T-helper 2 cell treated with Interferon-gamma antibody and Interleukin-4, amounts not matched to agents 5 μg/mL and 100 μg/mL, for 36 hours (primary cell): ENCODE data around the gene UNC5B.

ENCODE experiments used
- DNase-seq: peaks from one replicate; pipeline ENCODE4 v3.0.0; 2021; ENCODE audit warnings: low spot score
- H3K27ac Mint-ChIP-seq: one replicate; pipeline ENCODE4 v1.8.0; 2021; ENCODE audit warnings: mild to moderate bottlenecking, mixed read lengths
- H3K27me3 Mint-ChIP-seq: one replicate; pipeline ENCODE4 v1.8.0; 2021; ENCODE audit warnings: low read depth, mixed read lengths
- H3K36me3 Mint-ChIP-seq: one replicate; pipeline ENCODE4 v1.8.0; 2021; ENCODE audit warnings: low read depth, mixed read lengths
- H3K4me1 Mint-ChIP-seq: one replicate; pipeline ENCODE4 v1.8.0; 2021; ENCODE audit warnings: low read depth, mixed read lengths
- H3K4me3 Mint-ChIP-seq: one replicate; pipeline ENCODE4 v1.8.0; 2022; ENCODE audit warnings: mild to moderate bottlenecking, moderate library complexity, mixed read lengths
- H3K9me3 Mint-ChIP-seq: one replicate; pipeline ENCODE4 v1.8.0; 2021; ENCODE audit warnings: mixed read lengths

Gene UNC5B

DNA sequence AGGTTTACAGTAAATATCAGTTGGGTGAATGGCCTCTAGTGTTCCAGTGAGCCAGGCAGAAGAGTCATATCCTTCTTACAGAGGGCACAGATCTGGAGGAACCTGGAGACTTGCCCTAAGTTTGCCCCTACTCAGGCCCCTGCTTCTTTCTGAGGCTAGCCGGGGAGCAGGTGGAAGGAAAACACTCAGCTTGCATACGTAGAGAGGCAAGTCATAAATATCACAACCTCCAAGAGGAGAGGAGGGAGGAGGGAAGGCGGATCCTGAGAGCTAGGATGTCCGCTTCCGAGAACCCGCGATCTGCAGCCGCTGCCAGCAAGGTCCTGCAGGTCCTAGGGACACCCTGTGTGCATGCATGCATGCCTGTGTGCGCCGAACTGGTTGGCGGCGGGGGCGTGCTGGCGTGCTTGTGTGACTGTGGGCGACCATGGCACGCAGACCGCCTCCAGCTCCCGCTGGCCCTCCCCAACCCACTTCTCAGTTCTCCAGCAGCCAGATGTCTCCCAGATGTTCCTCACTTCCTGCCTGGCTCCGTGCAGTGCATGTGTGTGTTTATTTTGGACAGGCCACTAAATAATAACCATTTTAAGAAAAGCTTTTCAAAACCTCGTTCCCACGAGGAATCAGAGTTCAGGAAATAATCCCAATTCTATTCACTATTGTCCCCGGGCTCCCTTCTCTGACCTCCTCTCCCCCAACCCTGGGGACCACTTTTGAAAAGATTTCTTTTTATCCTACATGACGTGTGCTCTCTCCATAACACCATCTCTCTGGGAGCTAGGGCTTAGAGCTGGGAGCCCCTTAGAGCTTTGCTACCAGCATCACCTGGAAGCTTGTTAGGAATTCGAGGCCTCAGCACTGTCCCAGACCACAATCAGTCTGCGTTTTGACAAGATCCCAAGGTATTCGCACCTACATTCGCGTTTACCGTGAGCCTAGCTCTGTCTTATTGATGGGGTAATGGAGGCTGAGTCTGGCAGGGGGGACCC lies 32.4 kb downstream of the UNC5B start:
- Mint-ChIP-seq H3K27me3 (peaks cover 5% of the 10 kb centered on the region), H3K27ac (no peak overlapping the region), H3K4me3 (no peak overlapping the region), H3K36me3 (no peaks in the 10 kb centered on the region), H3K4me1 (no peaks in the 10 kb centered on the region), H3K9me3 (no peaks in the 10 kb centered on the region)
- DNase-seq: no peak

DNA sequence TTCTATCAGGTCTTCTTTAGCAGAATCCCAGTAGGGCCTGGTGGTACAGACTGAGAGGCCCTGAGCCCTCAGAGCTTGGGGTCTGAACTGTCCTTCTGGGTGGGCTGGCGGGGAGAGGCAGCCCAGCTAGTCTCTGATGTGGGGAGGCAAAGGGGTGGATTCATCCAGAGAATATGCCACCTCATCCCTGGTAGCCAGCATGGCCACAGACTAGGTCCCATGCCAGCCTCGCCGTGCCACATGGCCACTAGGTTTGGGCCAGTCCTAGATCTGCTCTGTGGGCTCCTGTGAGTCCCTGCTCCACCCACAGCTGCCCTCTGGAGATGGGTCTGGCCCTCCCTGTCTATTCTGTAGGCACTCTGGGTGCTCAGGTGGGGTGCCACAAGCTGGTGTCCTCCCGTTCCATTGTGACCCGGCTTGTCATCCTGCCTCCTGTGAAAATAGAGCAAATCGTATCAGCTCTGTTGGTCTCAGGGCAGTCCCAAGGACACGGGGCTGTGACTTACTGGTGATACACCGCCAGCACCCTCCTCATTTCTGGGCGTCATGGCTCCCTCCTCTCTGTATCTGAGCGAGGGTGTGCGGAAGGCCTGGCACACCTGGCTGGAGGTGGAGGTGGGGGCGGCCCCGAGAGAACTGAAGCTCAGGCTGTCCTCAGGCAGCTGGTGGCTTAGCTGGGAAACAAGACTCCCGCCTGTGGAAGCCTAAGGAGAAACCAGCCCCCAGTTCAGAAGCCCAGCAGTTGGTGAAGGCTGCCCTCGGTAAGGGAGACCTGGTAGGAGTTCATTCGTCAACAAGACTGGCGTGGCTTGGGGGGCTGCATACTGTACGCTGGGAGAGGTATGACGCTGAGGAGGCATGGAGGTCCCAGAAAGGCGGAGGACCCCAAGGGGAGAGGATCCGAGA lies 33.3 kb downstream of the UNC5B start:
- peaks cover 5% of the 10 kb centered on the region for H3K27me3 Mint-ChIP-seq

DNA sequence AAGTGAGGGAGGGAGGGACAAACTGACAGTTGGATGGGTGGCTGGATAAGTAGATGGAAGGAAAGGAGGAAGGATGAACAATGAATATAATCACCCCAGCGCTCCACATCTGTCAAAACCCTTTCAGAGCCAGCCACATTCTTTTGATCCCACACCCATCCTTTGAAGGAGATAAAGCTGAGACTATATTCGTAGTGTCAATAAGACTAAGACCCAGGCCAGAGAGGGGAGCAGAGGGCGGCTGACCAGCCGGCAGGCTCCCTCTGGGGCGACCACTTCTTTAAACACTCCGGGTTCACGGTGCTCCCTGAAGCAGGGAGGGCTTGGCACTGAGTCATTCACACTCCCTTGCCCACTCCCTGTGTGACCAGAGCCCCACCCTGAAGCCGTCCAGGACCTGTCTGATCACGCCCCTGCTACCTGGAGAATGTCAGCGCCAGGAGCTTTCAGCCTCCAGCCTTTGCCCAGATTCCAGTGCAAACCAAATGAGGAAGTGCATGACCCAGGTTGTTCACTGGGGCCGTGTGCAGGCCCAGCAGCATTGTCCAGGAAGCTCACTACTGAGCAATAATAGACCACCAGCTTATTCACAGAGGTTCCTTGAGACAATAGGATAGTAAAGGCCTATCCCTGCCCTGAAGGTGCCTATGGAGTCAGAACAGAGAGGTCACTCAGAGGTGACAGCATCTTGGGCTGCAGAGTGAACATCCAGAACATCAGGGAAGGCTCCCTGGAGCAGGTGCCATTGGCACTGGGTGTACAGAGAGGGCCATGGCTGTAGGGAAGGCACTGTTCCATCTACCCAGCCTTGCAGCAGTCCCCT lies 34.4 kb downstream of the UNC5B start:
- no peak for DNase-seq
- no peak overlapping the region for H3K27ac Mint-ChIP-seq
- H3K9me3 Mint-ChIP-seq: no peaks in the 10 kb centered on the region
- H3K27me3 Mint-ChIP-seq: peaks cover 5% of the 10 kb centered on the region
- H3K36me3 Mint-ChIP-seq: no peaks in the 10 kb centered on the region
- no peak overlapping the region for H3K4me3 Mint-ChIP-seq
- H3K4me1 Mint-ChIP-seq: no peaks in the 10 kb centered on the region

More for the DNA sequence above, 33.3 kb downstream of the UNC5B start:
- no peak overlapping the region for H3K4me3 Mint-ChIP-seq
- no peak for DNase-seq
- no peaks in the 10 kb centered on the region for H3K9me3 Mint-ChIP-seq
- no peaks in the 10 kb centered on the region for H3K36me3 Mint-ChIP-seq
- H3K4me1 Mint-ChIP-seq: no peaks in the 10 kb centered on the region
- H3K27ac Mint-ChIP-seq: no peak overlapping the region

DNA sequence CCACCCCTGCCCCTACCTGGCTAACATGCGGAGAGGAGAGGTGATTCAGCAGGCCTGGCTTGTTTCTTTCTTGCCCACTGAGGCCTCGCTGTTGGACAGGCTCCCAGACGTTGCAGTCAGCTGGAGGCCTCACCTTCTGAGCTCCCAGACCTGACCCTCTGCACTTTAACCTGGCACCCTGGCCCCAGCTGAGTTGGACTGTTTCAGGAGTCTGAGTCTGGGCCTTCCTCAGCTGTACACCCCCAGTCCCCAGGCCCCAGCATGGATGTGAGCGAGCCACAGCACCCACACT lies 35.0 kb downstream of the UNC5B start:
- Mint-ChIP-seq H3K27ac (no peak overlapping the region), H3K4me1 (no peaks in the 10 kb centered on the region), H3K27me3 (peaks cover 5% of the 10 kb centered on the region), H3K4me3 (no peak overlapping the region), H3K9me3 (no peaks in the 10 kb centered on the region), H3K36me3 (no peaks in the 10 kb centered on the region)
- DNase-seq: no peak

DNA sequence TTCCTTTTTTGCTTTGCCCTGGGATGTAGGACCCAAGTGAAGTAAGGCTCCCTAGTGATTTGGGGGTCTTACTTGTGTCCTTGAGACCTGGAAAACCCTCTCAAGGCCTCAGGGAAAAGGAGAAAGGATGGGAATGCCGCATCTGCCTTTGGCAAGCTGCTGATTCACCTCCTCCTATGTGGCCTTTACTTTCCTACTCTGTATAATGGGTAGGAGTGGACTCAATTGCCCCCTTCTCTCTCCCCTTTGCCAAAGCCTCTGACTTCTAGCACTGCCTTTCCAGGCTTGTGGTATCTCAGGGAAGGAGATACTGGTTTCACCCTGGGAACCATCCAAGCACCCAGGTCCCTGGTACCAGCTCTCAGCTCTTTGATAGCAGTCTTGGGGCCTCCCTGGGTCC lies 35.4 kb downstream of the UNC5B start:
- peaks cover 5% of the 10 kb centered on the region for H3K27me3 Mint-ChIP-seq
- no peaks in the 10 kb centered on the region for H3K36me3 Mint-ChIP-seq
- H3K27ac Mint-ChIP-seq: no peak overlapping the region
- no peak for DNase-seq
- no peaks in the 10 kb centered on the region for H3K9me3 Mint-ChIP-seq
- H3K4me3 Mint-ChIP-seq: no peak overlapping the region
- no peaks in the 10 kb centered on the region for H3K4me1 Mint-ChIP-seq

DNA sequence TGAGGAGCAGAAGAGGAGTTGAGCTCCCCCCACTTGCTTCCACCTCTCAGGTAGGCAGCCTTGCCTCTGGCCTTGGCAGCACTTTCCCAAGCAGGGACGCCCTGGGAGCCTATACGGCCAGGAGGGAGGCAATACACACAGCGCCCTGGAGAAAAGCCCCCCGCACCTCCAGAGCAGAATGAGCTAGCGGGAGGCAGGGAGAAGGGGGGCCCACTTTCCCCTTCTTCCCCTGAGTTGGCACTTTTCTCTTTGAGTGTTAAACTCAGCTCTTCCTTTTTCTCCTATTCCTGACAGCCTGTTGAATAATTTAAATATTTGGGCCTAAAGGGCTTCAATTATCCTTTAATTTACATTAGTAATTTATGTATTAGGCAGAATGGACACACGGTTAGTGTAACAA lies 35.8 kb downstream of the UNC5B start:
- no peaks in the 10 kb centered on the region for H3K9me3 Mint-ChIP-seq
- no peak overlapping the region for H3K27ac Mint-ChIP-seq
- H3K4me3 Mint-ChIP-seq: no peak overlapping the region
- no peaks in the 10 kb centered on the region for H3K4me1 Mint-ChIP-seq
- no peak for DNase-seq
- H3K27me3 Mint-ChIP-seq: peaks cover 5% of the 10 kb centered on the region
- H3K36me3 Mint-ChIP-seq: no peaks in the 10 kb centered on the region

DNA sequence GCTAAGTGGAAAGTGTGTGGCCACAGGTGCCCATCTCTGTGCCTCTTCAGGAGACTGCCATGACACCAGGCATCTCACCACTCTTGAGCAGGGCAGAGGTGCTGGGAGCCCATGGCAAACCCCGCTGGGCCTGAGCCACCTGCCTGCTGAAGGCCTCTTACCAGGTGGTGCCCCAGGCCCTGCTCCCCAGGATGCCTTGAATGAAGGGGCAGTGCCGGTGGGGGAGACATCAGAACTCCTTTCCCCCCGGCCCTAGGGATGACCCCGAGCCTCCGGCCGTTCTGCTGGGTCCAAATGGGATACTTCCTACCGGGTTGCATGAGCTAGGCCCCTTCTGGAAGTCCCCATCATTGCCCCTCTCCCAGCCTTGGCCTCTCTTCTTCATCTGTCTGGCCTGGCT lies 37.6 kb downstream of the UNC5B start:
- Mint-ChIP-seq H3K4me1 (no peaks in the 10 kb centered on the region), H3K36me3 (no peaks in the 10 kb centered on the region), H3K9me3 (no peaks in the 10 kb centered on the region), H3K27ac (no peak overlapping the region), H3K27me3 (no peaks in the 10 kb centered on the region), H3K4me3 (no peak overlapping the region)
- DNase-seq: no peak

DNA sequence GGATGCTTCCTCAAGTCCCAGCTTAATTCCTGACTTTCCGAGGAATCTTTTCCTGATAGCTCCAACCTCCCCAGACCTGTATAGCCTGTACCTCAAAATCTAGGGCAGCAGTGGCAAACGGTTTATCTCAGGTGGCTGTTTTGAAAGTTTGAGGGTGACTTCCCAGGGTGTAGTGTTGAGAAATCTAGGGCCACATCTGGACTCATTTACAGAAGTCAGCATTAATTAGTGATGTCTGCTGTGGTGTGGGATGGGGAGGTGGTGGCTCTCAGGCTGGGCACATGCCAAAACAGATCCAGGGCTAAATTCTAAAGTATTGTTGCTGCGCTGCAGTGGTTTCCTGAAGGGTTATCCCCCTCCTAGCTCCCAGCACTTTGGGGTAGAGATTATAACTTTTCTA lies 38.0 kb downstream of the UNC5B start:
- H3K27me3 Mint-ChIP-seq: no peaks in the 10 kb centered on the region
- no peaks in the 10 kb centered on the region for H3K4me1 Mint-ChIP-seq
- no peaks in the 10 kb centered on the region for H3K36me3 Mint-ChIP-seq
- H3K4me3 Mint-ChIP-seq: no peak overlapping the region
- H3K27ac Mint-ChIP-seq: no peak overlapping the region
- no peaks in the 10 kb centered on the region for H3K9me3 Mint-ChIP-seq
- no peak for DNase-seq

DNA sequence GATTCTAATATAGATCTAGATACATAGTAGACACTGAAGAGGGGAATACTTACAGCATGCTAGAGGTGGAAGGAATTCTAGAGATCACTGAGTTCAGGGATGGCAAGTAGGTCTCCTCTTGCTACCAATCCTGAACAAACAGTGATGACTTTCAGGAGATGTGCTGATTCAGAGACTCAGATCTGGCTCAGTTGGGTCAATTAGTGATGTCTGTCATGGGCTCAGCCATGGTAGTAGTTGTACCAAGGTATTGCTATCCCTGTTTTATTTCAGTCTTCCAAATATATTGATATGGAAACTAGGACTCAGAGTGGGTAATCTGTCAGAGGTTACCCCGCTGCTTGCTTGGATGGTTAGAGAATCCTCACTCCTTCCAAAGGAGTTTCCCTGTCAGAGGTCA lies 38.5 kb downstream of the UNC5B start:
- Mint-ChIP-seq H3K4me3 (no peak overlapping the region), H3K36me3 (no peaks in the 10 kb centered on the region), H3K4me1 (no peaks in the 10 kb centered on the region), H3K27me3 (no peaks in the 10 kb centered on the region), H3K9me3 (no peaks in the 10 kb centered on the region), H3K27ac (no peak overlapping the region)
- DNase-seq: no peak

DNA sequence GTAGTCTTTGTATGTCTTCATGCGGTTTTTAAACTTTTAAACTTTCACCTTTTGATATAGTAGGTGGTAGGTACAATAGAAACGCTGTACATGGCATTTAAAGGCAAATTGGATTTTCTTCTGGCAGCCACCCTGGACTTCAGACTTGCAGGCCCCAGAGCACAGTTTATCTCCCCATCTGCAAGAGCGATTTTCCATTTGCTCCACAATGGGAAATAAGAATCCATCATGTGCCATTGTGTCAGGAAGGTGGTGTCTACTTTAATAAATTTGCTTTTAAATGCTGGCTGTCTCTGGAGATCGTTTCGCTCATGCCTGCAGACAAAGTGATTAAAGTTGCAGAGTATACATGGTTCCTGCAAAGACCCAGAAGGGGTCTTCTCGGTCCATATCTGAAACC lies 38.9 kb downstream of the UNC5B start:
- Mint-ChIP-seq H3K9me3 (no peaks in the 10 kb centered on the region), H3K4me1 (no peaks in the 10 kb centered on the region), H3K4me3 (no peak overlapping the region), H3K27ac (no peak overlapping the region), H3K36me3 (no peaks in the 10 kb centered on the region), H3K27me3 (no peaks in the 10 kb centered on the region)
- DNase-seq: no peak

DNA sequence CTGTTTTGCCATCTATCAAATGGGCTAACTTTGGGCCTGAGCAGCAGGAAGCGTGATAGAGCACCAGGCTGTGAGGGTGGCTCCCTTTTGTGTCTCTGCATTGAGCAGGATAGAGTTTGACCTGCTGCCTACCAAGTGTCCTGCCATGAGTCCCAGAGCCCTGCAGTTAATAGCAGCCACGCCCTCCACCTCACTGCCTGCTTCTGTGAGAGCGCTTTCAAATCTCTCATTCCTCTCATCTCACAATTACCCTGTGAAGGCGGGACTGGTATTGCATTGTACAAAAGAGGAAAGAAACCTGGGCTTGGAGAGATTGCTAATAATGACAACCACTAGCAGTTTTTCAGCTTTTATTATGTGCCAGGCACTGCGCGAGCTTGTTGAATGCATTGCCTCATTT lies 39.9 kb downstream of the UNC5B start:
- H3K9me3 Mint-ChIP-seq: no peaks in the 10 kb centered on the region
- H3K36me3 Mint-ChIP-seq: no peaks in the 10 kb centered on the region
- H3K27ac Mint-ChIP-seq: no peak overlapping the region

DNA sequence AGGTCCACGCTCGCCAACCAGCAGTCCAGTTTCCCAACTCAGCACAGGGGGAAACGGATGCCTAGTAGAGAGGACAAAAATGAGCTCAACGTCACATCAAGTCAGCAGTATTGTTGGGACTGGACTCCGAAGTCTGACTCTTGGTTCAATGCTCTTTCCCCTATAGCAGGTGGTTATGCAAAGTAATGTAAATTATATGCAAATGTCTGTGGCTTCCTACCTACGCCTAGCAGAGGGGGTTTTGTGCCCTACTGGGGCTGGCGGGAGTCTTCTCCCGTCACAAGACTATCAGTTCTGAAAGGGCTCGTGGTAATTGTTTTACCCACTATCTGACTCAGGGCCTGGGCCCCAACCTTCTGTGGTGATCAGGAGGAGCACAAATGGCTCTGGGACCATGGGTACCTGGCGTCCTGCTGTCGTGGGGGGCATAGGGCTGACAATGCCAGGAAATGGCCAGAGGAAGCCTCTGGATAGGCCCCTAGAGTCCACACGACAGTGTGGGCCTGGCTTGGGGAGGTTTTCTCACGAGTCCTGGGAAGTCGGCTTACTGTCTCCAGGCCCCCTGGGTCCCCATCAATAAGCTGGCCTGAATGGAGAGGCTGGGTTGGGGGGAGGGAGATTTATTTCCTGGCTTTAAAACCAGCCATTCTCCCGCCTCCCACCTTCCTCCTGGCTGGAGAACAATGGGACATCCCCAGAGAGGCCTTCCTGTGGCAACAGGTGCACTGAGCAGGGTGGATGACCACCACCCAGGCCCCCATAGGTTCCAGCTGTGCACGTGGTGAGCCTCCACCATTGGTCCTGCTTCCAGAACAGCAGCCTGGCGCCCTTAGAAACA lies 41.8 kb downstream of the UNC5B start:
- DNase-seq: no peak
- no peak overlapping the region for H3K27ac Mint-ChIP-seq
- no peaks in the 10 kb centered on the region for H3K27me3 Mint-ChIP-seq
- no peaks in the 10 kb centered on the region for H3K36me3 Mint-ChIP-seq
- no peaks in the 10 kb centered on the region for H3K4me1 Mint-ChIP-seq
- no peaks in the 10 kb centered on the region for H3K9me3 Mint-ChIP-seq
- H3K4me3 Mint-ChIP-seq: no peak overlapping the region

More for the DNA sequence above, 39.9 kb downstream of the UNC5B start:
- Mint-ChIP-seq H3K4me3 (no peak overlapping the region), H3K4me1 (no peaks in the 10 kb centered on the region), H3K27me3 (no peaks in the 10 kb centered on the region)
- DNase-seq: no peak
